Measurements from ENCODE around the gene VSIG10L2.

The VSIG10L2 gene

DNA sequence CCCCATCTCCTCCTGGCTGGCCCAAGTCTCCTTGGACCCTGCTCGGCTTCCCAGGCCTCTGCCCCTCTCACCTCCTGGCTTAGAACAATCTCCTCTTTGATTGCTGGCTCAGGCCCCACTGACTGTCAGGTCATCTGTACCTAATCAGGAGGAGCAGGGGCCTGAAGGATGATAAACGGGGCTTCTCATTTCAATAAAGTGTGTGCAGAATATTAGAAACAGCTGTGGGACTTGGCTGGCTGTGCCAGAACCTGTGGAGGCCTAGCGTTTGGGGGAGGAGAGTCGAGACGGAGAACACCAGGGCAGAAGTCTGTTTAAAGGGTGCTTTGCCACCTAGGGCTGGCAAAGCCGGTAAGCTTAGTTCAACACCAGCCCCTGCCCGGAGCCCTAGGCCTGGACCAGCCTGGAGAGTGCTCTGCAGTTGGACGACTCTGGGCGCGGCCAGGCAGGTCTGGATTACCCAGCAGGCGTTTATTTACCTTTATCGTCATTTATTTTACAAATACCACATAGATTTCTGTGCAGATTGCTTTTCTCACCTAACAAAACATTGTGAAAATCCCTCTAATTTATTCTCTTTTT, 10.1 kb upstream of the VSIG10L2 start:
- no peak overlapping the region for H3K27ac ChIP-seq
- TF ChIP-seq, protein P1, sequence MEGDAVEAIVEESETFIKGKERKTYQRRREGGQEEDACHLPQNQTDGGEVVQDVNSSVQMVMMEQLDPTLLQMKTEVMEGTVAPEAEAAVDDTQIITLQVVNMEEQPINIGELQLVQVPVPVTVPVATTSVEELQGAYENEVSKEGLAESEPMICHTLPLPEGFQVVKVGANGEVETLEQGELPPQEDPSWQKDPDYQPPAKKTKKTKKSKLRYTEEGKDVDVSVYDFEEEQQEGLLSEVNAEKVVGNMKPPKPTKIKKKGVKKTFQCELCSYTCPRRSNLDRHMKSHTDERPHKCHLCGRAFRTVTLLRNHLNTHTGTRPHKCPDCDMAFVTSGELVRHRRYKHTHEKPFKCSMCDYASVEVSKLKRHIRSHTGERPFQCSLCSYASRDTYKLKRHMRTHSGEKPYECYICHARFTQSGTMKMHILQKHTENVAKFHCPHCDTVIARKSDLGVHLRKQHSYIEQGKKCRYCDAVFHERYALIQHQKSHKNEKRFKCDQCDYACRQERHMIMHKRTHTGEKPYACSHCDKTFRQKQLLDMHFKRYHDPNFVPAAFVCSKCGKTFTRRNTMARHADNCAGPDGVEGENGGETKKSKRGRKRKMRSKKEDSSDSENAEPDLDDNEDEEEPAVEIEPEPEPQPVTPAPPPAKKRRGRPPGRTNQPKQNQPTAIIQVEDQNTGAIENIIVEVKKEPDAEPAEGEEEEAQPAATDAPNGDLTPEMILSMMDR (IDR thresholded peaks at IDR 0.05) = no peak
- TF ChIP-seq ZFX (IDR thresholded peaks at IDR 0.05; ENCODE audit: borderline replicate concordance) = no peak

GRCh38 chr11:125938418-125938817, 7.4 kb upstream of the VSIG10L2 start:
- H3K27ac ChIP-seq = no peak overlapping the region
- no peak for TF ChIP-seq ZFX (IDR thresholded peaks at IDR 0.05; ENCODE audit: borderline replicate concordance)

DNA sequence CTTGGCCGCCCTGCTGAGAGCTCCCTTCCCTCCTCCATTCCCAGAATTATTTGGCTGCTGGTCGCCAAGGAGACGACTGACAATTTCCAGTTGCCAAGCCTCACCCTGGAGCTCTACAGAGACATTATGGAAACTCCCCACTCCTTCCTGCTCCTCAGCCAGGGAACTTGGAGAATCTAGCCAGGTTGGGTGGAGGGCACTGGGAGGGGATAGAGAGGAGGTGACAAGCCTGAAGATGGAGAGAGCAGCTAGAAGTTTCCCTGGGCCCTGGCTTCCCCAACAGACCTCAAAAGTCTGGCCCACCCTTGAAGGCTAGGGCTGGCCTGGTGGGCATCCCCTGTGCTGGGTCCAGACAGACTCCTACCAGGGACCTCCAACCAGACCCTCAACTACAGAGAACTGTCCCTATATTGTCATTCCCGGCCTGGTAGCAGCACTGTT, 6.7 kb upstream of the VSIG10L2 start:
- H3K27ac ChIP-seq = no peak overlapping the region
- no peak for TF ChIP-seq ZFX (IDR thresholded peaks at IDR 0.05; ENCODE audit: borderline replicate concordance)
- TF ChIP-seq, protein P1 (IDR thresholded peaks at IDR 0.05) = no peak

GRCh38 chr11:125940145-125940544, 5.7 kb upstream of the VSIG10L2 start:
- H3K27ac ChIP-seq = no peak overlapping the region
- TF ChIP-seq, protein P1 (IDR thresholded peaks at IDR 0.05) = no peak
- no peak for TF ChIP-seq ZFX (IDR thresholded peaks at IDR 0.05; ENCODE audit: borderline replicate concordance)

DNA sequence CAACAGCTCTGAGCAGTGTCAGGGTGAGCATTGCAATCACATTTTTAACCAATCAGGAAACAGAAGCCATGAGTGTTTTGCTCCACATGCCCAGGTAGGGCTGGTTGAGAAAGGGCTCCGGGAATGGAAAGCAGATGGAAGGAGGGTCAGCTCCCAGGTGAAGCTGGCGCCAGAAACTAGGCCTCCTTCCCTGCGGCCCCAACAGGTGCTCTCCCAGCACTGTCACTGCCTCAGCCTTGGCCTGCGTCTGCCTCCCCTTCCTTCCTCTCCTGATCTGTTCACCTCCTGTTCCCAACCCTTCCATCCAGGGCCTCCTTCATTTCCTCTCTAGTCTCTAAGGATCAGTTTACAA, 4.6 kb upstream of the VSIG10L2 start:
- H3K27ac ChIP-seq = no peak overlapping the region
- TF ChIP-seq ZFX (IDR thresholded peaks at IDR 0.05; ENCODE audit: borderline replicate concordance) = no peak
- TF ChIP-seq, protein P1 (IDR thresholded peaks at IDR 0.05) = no peak

GRCh38 chr11:125941619-125942611, 3.9 kb upstream of the VSIG10L2 start:
- H3K27ac ChIP-seq = no peak overlapping the region
- TF ChIP-seq, protein P1 (IDR thresholded peaks at IDR 0.05) = peak; percentile 90
- no peak for TF ChIP-seq ZFX (IDR thresholded peaks at IDR 0.05; ENCODE audit: borderline replicate concordance)

DNA sequence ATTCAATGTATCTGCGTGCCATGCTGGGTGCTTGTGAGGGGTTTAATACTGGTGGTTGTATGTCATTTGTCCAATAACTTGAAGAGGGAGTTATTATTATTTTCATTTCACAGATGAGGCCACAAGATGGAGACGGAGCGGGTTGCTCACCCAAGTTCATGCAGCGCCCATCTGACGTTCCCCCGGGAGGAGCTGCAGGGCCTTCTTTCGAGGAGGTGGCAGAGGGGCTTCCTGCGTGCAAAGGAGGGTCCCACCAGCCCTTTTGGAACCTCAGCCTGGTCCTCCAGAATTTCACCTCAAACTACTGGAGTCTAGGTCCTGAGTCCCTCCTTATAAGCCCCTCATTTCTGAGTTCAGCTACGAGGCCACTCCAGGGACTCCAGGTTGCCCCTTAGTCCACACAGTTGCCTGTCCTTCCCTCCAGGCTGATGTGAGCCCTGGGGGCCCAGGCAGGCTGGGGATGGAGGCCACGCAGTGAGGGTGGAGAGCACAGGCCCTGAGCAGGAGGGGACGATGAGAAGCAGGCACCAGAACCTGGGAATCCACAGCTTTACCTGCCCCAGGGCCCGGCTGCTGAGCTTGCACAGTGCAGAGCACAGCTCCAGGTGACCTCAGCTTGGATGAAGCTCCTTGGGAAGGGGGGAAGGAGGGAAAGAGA, 2.9 kb upstream of the VSIG10L2 start:
- no peak for TF ChIP-seq ZFX (IDR thresholded peaks at IDR 0.05; ENCODE audit: borderline replicate concordance)
- TF ChIP-seq, protein P1 (IDR thresholded peaks at IDR 0.05) = no peak
- no peak overlapping the region for H3K27ac ChIP-seq

Measured in 22Rv1 (cell line).